T1000 (cell line): Measurements from ENCODE around the gene TRPM2.

Experiments
- DNase-seq: peaks from one replicate; lab custom pipeline; 2025; ENCODE audit warnings: mixed read lengths; lab: John Stamatoyannopoulos, UW

The TRPM2 gene

DNA sequence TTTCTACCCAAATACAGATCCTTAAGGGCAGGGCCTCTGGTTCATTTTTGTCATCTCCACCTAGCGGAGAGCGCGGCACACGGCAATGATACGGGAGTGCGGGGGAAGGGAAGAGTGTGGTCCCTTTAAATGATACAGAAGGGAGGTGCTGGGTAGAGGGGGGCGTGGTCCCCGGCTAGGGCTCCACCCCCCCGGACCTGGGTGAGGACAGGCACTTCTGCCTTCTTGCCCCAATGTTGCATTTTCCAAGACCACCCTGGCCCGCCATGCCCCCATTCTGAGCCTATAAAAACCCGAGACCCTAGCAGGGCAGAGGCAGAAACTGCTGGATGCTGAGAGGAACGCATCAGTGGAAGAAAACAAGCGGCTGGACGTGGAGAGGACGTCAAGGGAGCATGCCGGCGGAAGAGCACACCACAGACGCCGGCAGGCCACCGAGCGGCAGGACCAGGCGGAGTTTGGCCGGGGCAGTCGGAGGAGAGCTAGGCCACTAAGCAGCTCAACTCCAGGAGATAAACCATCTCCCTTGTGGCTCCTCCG lies 131.9 kb downstream of the TRPM2 start:
- DNase-seq, result no peak

DNA sequence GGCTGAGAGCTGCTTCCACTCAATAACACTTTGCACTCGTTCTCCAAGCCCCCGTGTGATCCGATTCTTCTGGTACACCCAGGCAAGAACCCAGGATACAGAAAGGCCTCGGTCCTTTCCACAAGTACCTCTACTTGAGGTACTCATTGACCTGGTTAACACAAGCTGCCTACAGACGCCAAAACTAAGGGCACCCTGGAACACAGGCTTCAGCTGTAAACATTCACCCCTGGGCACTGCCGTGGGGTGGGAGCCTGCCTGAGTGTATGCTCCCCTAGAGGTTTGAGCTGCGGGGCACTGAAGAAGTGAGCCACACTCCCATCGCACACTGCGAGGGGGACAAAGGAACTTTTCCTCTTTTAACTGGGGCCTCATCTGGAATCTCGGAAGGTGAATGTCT lies 132.4 kb downstream of the TRPM2 start:
- no peak for DNase-seq

DNA sequence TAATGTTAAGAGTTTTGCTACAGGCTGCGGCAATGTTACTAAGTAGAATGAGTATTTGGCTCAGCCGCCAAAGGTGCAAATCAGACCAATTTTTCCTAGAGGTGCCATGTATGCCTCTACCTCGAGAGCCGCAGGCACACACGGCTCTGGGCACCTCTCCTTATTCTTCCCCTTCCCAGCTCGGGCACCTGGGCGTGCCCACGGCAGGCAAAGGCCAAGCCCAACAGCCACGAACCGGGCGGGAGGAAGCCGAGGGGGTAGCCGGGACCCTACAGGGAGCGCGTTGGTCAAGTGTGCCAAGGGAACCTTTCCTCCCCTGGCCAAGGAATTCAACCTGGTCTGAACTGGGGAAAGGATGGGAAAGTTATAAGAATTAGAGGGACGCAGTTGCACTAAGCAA lies 132.9 kb downstream of the TRPM2 start:
- no peak for DNase-seq

DNA sequence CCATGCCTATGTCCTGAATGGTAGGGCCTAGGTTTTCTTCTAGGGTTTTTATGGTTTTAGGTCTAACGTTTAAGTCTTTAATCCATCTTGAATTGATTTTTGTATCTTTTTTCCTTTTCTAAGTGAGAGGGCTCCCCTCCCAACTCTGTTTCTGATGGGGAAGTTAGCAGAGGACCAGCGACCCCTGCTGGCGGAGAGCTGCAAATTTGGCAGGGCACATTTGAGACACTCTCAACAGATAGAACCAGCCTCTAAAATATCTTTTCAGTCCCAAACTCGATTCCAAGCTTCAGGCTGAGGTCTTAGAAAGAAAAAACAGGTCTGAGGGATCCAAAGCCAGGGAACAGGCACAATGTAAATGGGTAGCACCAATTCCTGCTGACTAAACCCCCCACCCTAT lies 134.4 kb downstream of the TRPM2 start:
- DNase-seq, result no peak

DNA sequence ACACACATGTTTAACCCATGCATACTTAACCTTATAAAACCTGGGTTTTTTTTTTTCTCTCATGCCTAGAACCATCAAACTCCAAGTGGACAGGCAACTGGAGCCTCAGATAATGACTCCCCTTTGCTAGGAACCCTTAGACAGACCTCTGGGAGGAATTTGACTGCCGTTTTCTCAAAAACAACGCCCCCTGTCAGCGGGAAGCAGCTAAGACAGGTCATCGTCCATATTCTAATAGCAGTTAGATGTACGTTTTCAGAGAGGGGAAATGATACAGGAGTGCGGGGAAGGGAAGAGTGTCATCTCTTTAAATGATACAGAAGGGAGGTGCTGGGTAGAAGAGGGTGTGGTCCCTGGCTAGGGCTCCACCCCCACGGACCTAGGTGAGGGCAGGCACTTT lies 136.5 kb downstream of the TRPM2 start:
- no peak for DNase-seq

DNA sequence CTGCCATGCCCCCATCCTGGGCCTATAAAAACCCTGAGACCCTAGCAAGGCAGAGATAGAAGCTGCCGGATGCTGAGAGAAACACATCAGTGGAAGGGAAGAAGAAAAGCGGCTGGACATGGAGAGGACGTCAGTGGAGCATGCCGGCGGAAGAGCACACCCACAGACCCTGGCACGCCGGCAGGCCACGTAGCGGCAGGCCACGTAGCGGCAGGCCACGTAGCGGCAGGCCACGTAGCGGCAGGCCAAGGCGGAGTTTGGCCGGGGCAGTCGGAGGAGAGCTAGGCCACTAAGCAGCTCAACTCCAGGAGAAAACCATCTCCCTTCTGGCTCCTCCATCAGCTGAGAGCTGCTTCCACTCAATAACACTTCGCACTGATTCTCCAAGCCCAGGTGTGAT lies 137.0 kb downstream of the TRPM2 start:
- no peak for DNase-seq

DNA sequence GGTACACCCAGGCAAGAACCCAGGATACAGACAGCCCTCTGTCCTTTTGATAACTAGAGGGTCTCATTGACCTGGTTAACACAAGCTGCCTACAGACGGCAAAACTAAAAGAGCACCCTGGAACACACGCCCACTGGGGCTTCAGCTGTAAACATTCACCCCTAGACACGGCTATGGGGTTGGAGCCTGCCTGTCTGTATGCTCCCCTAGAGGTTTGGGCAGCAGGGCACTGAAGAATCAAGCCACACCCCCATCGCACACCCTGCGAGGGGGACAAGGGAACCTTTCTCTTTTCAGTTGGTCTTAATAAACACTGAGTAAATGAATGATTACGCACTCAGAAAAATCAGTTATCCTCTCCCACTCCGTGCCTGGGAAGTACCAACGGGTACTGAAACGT lies 137.4 kb downstream of the TRPM2 start:
- DNase-seq, result no peak
